ENCODE results near the gene CATSPERE.
"Not testable (repeated sequence)": the region's sequence is repeated elsewhere in the genome, so short reads cannot be mapped to it uniquely, and the experiment has no call there.

Gene CATSPERE

GRCh38 chr1:244466724-244467123 is 5.7 kb downstream of the CATSPERE start:
- no peaks in the 10 kb centered on the region for H3K4me1 ChIP-seq (ENCODE audit: insufficient read depth, low read length, poor library complexity, severe bottlenecking)
- H3K9me2 ChIP-seq (replicated peaks; ENCODE audit: low read depth, low read length), result no peaks in the 10 kb centered on the region
- H3K4me2 ChIP-seq (ENCODE audit: low read depth, low read length, poor library complexity, severe bottlenecking), result no peak overlapping the region
- H3K36me3 ChIP-seq (ENCODE audit: insufficient read depth, low read length), result no peaks in the 10 kb centered on the region
- H3K27me3 ChIP-seq (ENCODE audit: insufficient read depth, low read length, poor library complexity, severe bottlenecking), result no peaks in the 10 kb centered on the region
- H3K9me3 ChIP-seq (ENCODE audit: insufficient read depth, low read depth, low read length), result no peaks in the 10 kb centered on the region
- no peak overlapping the region for H3K4me3 ChIP-seq (ENCODE audit: low read length, poor library complexity, severe bottlenecking)
- H3F3A ChIP-seq (ENCODE audit: low read depth), result no peaks in the 10 kb centered on the region
- no peaks in the 10 kb centered on the region for H4K20me1 ChIP-seq (ENCODE audit: insufficient read depth, low read length, poor library complexity, severe bottlenecking)
- H2AFZ ChIP-seq (ENCODE audit: low read length), result no peak overlapping the region
- TF ChIP-seq, protein P1, sequence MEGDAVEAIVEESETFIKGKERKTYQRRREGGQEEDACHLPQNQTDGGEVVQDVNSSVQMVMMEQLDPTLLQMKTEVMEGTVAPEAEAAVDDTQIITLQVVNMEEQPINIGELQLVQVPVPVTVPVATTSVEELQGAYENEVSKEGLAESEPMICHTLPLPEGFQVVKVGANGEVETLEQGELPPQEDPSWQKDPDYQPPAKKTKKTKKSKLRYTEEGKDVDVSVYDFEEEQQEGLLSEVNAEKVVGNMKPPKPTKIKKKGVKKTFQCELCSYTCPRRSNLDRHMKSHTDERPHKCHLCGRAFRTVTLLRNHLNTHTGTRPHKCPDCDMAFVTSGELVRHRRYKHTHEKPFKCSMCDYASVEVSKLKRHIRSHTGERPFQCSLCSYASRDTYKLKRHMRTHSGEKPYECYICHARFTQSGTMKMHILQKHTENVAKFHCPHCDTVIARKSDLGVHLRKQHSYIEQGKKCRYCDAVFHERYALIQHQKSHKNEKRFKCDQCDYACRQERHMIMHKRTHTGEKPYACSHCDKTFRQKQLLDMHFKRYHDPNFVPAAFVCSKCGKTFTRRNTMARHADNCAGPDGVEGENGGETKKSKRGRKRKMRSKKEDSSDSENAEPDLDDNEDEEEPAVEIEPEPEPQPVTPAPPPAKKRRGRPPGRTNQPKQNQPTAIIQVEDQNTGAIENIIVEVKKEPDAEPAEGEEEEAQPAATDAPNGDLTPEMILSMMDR (conservative IDR thresholded peaks at IDR 0.05; ENCODE audit: low read length), result no peak
- TF ChIP-seq EZH2phosphoT487 (IDR thresholded peaks at IDR 0.05; ENCODE audit: borderline replicate concordance), result no peak
- no peak overlapping the region for H3K9ac ChIP-seq (ENCODE audit: low read depth, low read length, poor library complexity, severe bottlenecking)
- H3K79me2 ChIP-seq (ENCODE audit: insufficient read depth, low read length), result no peaks in the 10 kb centered on the region

DNA sequence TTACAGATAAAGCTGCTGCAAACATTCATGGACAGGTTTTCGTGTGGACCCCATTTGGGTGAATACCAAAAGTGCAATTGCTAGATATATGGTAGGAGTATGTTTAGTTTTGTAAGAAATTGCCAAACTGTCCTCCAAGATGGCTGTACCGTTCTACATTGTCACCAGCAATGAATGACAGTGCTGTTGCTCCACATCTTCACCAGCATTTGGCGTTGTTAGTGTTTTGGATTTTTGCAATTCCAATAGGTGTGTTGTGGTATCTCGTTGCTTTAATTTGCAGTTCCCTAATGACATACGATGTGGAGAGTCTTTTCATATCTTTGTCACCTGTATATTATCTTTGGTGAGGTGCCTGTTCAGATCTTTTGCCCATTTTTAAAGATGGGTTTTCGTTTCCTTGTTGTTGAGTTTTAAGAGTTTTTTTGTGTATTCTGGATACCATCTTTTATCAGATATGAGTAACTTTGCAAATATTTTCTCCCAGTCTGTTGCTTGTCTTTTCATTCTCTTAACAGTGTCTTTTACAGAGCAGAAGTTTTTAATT is 12.1 kb downstream of the CATSPERE start:
- TF ChIP-seq, protein P1 (conservative IDR thresholded peaks at IDR 0.05; ENCODE audit: low read length), result no peak
- no peak for TF ChIP-seq EZH2phosphoT487 (IDR thresholded peaks at IDR 0.05; ENCODE audit: borderline replicate concordance)
- Histone ChIP-seq H3K4me3 (ENCODE audit: low read length, poor library complexity, severe bottlenecking) (no peak overlapping the region), H3K9ac (ENCODE audit: low read depth, low read length, poor library complexity, severe bottlenecking) (no peak overlapping the region), H3F3A (ENCODE audit: low read depth) (no peaks in the 10 kb centered on the region), H3K27me3 (ENCODE audit: insufficient read depth, low read length, poor library complexity, severe bottlenecking) (no peaks in the 10 kb centered on the region), H3K9me3 (ENCODE audit: insufficient read depth, low read depth, low read length) (no peaks in the 10 kb centered on the region), H4K20me1 (ENCODE audit: insufficient read depth, low read length, poor library complexity, severe bottlenecking) (no peaks in the 10 kb centered on the region), H2AFZ (ENCODE audit: low read length) (no peak overlapping the region), H3K4me1 (ENCODE audit: insufficient read depth, low read length, poor library complexity, severe bottlenecking) (no peaks in the 10 kb centered on the region), H3K36me3 (ENCODE audit: insufficient read depth, low read length) (no peaks in the 10 kb centered on the region), H3K4me2 (ENCODE audit: low read depth, low read length, poor library complexity, severe bottlenecking) (no peak overlapping the region), H3K79me2 (ENCODE audit: insufficient read depth, low read length) (no peaks in the 10 kb centered on the region), H3K9me2 (replicated peaks; ENCODE audit: low read depth, low read length) (no peaks in the 10 kb centered on the region)

GRCh38 chr1:244484971-244485370 is 23.9 kb downstream of the CATSPERE start:
- H3F3A ChIP-seq (ENCODE audit: low read depth); H4K20me1 ChIP-seq (ENCODE audit: insufficient read depth, low read length, poor library complexity, severe bottlenecking); H3K4me2 ChIP-seq (ENCODE audit: low read depth, low read length, poor library complexity, severe bottlenecking): not testable (repeated sequence)

DNA sequence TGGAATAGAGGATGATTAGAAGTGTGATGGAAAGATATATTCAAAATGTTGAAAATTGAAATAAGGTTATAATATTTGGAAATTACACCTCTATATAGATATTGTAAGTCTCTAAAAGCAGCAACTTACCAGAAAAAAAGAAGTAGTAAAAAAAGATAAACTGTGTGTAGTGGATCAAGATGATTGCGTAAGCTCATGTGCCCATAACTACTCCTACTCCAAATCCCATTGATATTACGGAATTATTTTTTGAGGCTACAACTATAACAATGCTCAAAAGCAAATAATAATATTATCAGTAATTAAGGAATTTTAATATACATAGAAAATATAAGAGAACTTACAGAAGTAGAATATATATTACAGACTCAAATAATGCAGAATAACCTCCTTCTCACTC is 33.6 kb downstream of the CATSPERE start:
- Histone ChIP-seq H3K4me1 (ENCODE audit: insufficient read depth, low read length, poor library complexity, severe bottlenecking) (no peaks in the 10 kb centered on the region), H3K4me2 (ENCODE audit: low read depth, low read length, poor library complexity, severe bottlenecking) (no peak overlapping the region), H3K27me3 (ENCODE audit: insufficient read depth, low read length, poor library complexity, severe bottlenecking) (no peaks in the 10 kb centered on the region), H4K20me1 (ENCODE audit: insufficient read depth, low read length, poor library complexity, severe bottlenecking) (no peaks in the 10 kb centered on the region), H3K36me3 (ENCODE audit: insufficient read depth, low read length) (no peaks in the 10 kb centered on the region), H3K9me2 (replicated peaks; ENCODE audit: low read depth, low read length) (no peaks in the 10 kb centered on the region), H3K79me2 (ENCODE audit: insufficient read depth, low read length) (no peaks in the 10 kb centered on the region), H2AFZ (ENCODE audit: low read length) (no peak overlapping the region), H3K9ac (ENCODE audit: low read depth, low read length, poor library complexity, severe bottlenecking) (no peak overlapping the region), H3F3A (ENCODE audit: low read depth) (no peaks in the 10 kb centered on the region), H3K4me3 (ENCODE audit: low read length, poor library complexity, severe bottlenecking) (no peak overlapping the region), H3K9me3 (ENCODE audit: insufficient read depth, low read depth, low read length) (no peaks in the 10 kb centered on the region)
- TF ChIP-seq, protein P1 (conservative IDR thresholded peaks at IDR 0.05; ENCODE audit: low read length), result no peak
- no peak for TF ChIP-seq EZH2phosphoT487 (IDR thresholded peaks at IDR 0.05; ENCODE audit: borderline replicate concordance)

More at GRCh38 chr1:244484971-244485370, 23.9 kb downstream of the CATSPERE start:
- not testable (repeated sequence) for H3K9me2 ChIP-seq (replicated peaks; ENCODE audit: low read depth, low read length); H3K4me1 ChIP-seq (ENCODE audit: insufficient read depth, low read length, poor library complexity, severe bottlenecking); H3K9me3 ChIP-seq (ENCODE audit: insufficient read depth, low read depth, low read length); H3K79me2 ChIP-seq (ENCODE audit: insufficient read depth, low read length); H3K27me3 ChIP-seq (ENCODE audit: insufficient read depth, low read length, poor library complexity, severe bottlenecking); H3K9ac ChIP-seq (ENCODE audit: low read depth, low read length, poor library complexity, severe bottlenecking); H3K36me3 ChIP-seq (ENCODE audit: insufficient read depth, low read length); H2AFZ ChIP-seq (ENCODE audit: low read length); H3K4me3 ChIP-seq (ENCODE audit: low read length, poor library complexity, severe bottlenecking)

All from Loucy (cell line).